GM21423 (cell line): ENCODE results near the gene OPALIN.
A peak's percentile ranks its signal among the peaks of the same experiment; 100 is the strongest.
"Not testable (repeated sequence)": the region's sequence is repeated elsewhere in the genome, so short reads cannot be mapped to it uniquely, and the experiment has no call there.

Source experiments
- ATAC-seq: cut with Tn5 transposase; IDR thresholded peaks from one replicate; pipeline ENCODE4 v1.9.1; 2021; ENCODE audit warnings: mild to moderate bottlenecking, moderate library complexity; ENCODE audit not compliant: unreplicated experiment

OPALIN gene

GRCh38 chr10:96339956-96340904, 18.6 kb downstream of the OPALIN start:
- no peak for ATAC-seq

DNA sequence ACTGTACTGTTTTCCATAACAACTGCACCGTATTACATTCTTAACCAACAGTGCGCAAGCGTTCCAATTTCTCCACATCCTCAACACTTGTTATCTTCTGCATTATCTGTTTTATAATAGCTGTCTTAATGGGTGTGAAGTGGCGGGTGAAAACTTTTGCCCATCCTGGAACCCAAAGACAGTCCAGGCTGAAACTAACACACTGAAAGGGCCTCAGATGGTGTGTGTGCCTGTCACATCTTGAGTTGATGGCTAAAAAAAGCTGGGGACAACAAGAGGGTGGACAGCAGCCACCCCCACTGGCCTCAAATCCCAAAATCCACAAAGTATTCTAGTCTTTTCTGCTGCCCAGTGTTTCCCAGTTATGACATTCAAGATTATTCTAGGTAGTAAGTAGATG, 19.4 kb downstream of the OPALIN start:
- no peak for ATAC-seq

GRCh38 chr10:96338279-96338925, 20.4 kb downstream of the OPALIN start:
- no peak for ATAC-seq

- no peak for ATAC-seq
Observed at GRCh38 chr10:96337106-96337505, 21.7 kb downstream of the OPALIN start.

- ATAC-seq: no peak
Observed at GRCh38 chr10:96334616-96335526, 23.9 kb downstream of the OPALIN start.

DNA sequence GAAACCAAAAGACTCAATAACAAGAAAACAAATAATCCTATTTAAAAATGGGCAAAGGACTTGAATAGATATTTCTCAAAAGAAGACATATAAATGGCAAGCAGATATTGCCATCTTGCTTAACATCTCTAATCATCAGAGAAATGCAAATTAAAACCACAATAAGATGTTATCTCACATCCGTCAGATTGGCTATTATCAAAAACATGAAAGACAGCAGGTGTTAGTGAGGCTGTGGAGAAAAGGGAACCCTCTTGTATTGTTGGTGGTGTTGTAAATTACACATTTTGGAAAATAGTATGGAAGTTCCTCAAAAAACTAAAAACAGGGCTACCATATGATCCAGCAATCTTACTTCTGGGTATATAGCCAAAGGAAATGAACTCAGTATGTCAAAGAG, 25.7 kb downstream of the OPALIN start:
- no peak for ATAC-seq

DNA sequence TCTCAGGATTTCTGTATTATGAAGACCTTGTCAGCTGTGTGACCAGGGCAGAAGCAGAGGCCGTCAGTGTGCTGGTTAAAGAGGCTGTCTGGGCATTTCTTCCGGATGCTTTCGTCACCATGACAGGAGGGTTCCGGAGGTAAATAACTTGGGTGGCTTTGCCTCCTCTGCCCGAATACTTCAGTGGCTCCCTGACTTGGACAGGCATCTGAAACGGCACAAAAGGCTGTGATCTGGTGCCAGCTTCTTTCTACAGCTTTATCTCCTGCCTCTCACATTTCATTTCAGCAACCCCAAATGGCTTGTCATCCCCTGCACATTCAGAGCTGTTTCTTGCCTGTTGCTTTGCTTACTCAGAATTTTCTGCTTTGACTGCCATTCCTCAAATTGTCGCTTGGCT, 31.3 kb downstream of the OPALIN start:
- no peak for ATAC-seq

- peak; percentile 89 for ATAC-seq
Observed at GRCh38 chr10:96325719-96326373, 33.0 kb downstream of the OPALIN start.

- ATAC-seq: no peak
Observed at GRCh38 chr10:96324447-96324846, 34.4 kb downstream of the OPALIN start.

- ATAC-seq: no peak
Observed at GRCh38 chr10:96322275-96322674, 36.5 kb downstream of the OPALIN start.

DNA sequence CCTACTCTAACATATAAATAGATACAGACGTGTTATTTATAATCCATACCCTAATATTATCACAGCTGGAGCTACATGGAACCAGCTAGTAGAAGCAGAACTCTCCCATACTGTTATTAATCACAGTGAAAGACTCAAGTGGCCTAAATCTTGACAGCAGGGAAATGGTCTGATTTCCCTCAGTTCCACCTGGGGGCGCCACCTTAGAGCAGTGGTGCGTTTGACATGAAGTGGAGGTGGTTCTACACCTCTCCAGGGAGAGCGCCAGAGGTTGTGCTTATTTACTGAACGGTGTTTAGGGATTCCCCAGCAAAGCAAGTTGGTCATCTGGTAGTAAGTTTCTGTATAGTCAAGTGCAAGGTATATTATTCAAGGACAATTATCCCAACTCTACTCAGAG, 37.0 kb downstream of the OPALIN start:
- ATAC-seq: no peak

- no peak for ATAC-seq
Observed at GRCh38 chr10:96319754-96320474, 38.9 kb downstream of the OPALIN start.

DNA sequence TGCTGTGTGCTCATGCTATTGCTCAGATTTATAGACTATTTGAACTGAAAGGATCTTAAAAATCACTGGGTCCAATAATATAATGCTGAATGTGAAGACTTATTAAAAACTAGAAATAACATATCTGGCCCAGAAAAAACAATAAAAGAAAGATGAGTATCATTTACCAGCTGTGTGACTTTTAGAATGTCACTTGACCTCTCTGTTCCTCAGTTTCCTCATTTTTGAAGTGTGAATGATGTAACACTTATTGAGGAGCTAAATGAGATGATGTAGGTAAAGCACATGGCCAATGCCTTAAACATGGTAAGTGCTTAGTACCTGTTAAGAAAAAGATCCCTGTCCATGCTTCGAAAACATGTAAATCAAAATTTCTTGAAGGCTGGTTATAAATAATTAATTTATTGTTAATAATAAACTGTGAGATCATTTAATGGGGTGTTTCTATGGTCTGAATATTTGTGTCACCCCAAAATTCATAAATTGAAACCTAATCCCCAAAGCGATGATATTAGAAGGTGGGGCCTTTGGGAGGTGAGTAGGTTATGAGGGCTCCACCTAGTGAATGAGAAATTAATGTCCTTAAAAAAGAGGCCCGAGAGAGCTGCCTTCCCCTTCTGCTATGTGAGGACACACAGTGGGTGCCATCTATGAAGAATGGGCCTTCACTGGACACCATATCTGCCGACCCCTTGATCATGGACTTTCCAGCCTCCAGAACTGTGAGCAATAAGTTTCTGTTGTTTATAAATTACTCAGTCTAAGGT, 41.6 kb downstream of the OPALIN start:
- ATAC-seq: no peak

DNA sequence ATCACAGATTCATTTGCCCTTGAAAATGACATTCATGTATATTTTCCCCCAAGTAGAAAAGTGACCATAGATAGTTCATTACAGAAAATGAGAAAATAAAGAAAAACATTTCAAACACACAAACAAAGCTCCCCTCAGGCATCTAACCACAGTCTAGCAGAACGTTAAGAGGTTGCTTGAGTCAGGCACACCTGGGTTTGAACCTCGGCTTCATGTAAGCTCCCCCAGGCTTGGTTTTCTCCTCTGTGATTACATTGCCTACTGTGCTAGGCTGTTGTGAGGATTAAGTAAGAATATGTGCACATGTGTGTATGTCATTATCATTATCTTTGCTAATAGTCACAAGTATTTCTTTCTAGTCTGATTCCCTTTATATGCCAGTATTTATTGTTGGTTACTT, 45.5 kb downstream of the OPALIN start:
- ATAC-seq: no peak

- ATAC-seq: no peak
Observed at GRCh38 chr10:96311180-96311715, 47.6 kb downstream of the OPALIN start.

- no peak for ATAC-seq
Observed at GRCh38 chr10:96310321-96310669, 48.5 kb downstream of the OPALIN start.

DNA sequence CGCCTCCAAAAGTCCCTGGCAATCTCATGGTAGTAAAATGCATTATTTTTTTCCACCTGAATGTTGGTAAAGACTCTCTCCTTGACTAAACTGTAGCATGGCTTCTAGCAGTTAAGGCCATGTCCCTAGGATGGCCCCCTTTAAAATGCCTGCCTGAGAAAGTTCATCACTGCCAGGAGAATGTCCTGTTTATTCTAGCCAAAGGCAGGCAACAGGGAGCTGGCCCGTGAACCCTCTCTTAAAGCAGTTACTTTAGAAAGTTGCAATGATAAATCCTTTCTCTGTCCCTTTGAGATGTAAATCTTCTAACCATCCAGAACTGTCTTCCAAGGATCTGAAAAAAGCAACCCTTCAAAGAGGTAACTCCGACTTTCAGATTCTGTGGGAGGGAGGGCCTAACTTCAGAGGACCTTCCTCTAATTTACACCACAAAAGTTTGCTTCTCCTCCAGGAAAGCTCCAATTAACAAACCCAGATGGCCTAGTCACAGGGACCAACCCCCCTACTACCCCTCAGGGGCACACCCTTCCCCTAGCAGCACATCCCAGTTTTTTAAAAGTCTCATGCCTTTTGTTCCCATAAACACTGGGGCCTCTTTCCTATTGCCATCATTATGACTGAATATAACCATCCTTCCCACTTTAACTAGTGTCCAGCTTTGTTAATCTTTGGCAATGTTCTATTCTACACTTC, 49.0 kb downstream of the OPALIN start:
- ATAC-seq: no peak

DNA sequence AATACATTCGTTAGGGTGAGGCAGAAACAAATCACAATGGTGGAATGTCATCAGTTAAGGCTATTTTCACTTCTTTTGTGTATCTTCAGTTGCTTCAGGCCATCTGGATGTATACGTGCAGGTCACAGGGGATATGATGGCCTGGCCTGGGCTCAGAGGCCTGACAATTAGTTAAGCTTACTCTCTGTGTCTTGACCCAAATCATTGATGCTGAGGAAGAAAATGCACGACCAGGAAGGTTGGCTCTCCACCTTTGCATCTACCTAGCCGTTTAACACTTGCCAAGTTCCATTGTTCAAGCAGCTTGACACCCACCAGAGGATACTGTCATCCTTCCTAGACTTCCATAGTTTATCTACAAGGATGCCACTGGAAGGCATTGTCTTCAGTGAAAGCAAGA, 49.9 kb downstream of the OPALIN start:
- not testable (repeated sequence) for ATAC-seq

- ATAC-seq: peak; percentile 62
Observed at GRCh38 chr10:96306516-96306915, 52.3 kb downstream of the OPALIN start.
